HG02884 (cell line): ENCODE data around the gene ECHDC1.

Experiments used
- ATAC-seq: cut with Tn5 transposase; IDR thresholded peaks from one replicate; pipeline ENCODE4 v1.9.1; 2021; ENCODE audit warnings: mild to moderate bottlenecking, moderate library complexity; ENCODE audit not compliant: unreplicated experiment

ECHDC1 gene

DNA sequence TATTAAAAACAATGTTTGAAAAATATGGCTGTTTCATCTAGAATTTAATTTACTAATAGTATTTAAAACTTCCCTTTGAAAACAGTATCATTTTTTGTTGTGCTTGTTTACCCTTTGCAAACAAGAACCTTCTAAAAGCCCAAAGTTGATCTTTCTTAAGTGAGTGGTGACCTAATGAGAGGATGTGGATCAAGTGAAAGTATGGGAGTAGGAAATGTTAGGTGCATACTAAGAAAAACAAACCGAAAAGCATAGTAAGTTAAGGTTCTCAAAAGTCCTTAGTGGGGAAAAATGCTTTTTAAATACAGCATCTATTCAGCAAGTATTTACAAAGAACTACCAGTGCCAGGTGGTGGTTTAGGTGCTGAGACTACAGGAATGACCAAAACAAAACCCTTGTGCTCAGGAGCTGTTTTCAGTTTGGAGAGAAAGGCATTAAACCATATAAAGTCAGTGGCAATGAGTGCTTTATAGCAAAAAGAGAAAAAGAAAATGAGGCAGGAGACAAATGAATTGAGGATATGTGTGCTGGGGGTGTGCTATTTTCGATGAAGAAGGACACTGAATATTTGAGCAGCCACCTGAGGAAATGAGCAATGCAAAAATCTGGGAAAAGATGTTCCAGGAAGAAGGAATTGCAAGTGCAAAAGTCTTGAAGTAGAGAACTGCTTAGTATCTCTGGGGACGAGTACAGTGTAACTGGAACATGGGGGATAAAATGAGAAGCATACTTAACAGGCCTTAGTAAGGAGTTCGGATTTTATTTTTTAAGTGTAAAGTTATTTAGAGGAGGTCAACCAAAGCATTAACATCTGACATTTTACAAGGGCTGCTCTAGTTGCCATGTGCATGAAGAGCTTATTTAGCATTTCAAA, 52.8 kb downstream of the ECHDC1 start:
- ATAC-seq, result peak; percentile 36

DNA sequence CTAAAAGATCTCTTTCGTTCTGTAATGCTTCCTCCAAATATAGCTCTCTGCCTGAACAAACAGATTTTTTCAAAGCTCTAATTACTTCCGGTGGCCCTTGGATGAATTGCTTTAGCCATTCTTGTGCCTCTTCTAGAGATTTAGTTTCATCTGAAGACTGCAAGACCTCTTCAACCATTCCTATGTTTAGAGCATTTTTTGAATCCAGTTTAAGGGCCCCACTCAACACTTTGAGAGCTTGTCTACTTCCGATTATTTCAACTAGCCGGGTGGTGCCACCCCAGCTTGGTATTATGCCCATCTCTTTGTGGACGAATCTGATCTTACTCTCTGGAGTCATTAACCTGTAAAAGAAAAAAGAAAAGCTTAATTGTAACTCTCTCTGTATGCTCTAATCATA, 53.5 kb downstream of the ECHDC1 start:
- no peak for ATAC-seq

DNA sequence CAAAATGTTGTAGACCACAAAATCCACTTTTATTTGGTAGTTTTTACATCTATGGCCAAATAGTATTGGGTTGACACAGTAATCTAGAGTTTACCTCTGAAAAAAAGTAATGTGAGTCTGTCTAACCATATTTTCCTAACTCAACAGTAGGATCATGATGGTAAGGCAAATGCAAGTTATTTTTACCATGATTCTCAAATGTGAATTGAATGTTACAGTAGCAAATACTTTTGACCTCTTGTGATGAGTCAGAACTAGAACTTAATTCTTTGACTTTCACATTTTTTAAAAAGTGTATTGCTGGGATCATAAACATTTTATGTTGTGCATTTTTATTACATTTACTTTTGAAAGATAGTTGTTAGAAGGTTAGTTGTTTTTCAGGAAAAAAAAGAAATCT, 54.7 kb downstream of the ECHDC1 start:
- no peak for ATAC-seq

DNA sequence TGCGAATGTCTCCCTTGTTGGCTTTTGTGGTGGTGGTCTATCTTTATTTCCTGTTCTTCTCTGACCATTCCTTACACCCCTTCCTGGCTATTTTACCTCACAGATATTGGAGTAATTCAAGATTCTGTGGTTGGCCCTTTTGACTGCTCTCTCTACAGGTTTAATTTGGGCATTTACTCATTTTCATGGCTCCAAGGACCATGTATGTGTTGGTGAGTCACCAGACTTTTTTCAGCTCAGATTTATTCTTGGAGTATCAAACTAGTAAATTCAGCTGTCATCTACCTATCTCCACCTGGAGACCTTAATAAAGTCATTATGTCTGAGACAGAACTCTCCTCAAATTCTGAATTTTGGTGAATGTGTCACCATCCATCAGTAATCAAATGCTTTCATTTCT, 61.2 kb downstream of the ECHDC1 start:
- ATAC-seq, result no peak

DNA sequence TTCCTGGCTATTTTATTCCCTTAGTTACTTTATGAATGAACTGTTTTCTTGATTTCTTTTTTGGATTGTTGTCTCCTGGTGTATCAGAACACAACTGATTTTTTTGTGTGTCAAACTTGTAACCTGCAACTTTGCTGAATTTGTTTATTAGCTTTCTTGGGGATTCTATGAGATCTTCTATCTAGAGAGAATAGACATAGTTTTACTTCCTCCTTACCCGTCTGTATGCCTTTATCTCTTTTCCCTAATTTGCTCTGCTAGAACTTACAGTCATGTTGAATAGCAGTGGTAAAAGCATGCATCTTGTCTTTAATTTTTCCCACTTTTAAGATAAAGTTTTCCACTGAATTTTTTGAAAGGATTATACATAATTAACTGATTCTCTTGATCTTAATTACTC, 63.6 kb downstream of the ECHDC1 start:
- no peak for ATAC-seq

DNA sequence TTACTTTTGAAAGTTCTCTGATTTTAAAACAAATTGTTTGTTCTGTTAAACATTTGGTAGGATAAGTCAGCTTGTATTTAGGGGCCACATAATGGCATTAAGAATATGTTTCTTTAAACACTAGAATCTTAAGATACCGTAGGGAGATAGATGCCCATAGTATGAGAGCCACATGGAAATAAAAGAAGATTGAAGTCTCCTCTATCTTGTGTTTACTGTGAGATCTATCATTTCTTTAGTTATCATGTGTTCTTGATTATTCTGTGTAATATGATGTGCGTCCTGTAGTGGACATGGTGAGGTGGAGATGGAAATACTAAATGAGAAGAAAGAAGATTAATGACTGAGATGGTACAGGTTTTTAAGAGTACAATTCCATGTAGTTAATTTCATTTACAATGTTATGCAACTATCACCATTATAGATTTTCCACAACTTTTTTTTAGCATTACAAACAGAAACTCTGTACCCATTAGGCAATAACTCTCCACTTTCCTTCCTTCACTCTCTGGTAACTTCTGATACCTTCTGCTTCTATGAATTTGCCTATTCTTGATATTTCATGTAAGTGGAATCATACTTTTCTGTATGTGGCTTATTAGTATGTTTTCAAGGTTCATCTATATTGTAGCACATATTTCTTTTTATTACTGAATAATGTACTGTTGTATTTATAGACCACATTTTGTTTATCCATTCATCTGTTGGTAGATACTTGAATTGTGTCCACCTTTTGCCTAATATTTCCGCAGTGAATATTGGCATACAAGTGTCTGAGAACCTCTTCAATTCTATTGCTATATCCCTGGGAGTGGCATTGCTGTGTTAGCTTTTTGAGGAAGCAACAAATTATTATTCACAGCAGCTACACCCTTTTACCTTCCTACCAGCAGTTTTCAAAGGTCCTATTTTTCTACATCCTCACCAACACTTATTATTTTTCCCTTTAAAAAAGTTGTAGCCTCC, 65.2 kb downstream of the ECHDC1 start:
- ATAC-seq, result no peak

DNA sequence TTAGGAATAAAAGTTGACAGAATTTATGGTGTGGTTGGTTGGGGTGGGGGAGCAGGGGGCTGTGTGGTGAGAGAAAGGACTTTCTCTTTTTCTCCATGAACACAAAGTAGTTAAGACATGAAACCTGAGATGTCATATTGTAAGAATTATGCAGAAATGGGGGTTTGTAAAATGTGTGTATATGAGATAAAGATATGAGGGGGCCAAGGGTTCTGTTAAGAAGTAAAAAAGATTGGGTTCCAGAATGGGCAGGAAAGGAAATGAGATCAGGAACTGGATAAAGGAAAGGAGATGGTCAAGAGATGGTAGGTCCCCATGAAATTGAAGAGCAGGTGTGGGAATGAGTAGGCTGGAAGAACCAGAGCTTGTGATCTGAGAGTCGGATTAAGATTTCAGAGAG, 67.1 kb downstream of the ECHDC1 start:
- ATAC-seq, result no peak

DNA sequence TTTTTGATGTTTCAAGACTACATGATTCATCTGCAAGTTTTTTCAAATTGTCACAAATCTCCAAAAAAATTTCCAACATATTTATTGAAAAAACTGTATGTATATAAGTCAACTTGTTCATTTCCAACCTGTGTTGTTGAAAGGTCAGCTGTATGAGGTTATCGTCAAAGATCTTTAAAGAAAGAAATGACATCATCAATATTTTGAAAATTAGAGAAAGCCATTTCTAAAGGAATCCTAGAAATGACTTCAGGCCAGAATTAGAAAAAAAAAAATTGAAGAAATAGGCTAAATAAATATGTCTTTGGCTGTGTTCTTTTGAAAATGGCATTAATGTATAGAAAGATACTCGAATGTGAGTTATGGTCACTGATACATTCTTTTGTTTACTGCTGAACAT, 69.9 kb downstream of the ECHDC1 start:
- ATAC-seq, result no peak

DNA sequence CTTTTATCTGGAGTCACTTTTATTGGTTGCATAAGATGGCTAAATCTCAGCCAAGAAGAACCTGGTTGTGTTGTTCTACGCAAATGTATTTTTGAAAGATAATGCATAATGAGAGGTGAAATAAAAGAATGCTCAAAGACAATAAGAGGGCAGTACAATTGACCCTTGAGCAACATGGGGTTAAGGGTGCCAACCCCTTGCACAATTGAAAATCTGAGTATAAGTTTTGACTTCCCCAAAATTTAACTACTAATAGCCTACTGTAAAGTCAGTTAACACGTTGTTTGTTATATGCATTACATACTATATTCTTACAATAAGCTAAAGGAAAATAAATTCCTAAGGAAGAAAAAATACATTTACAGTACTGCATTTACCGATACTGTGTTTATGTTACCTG, 70.8 kb downstream of the ECHDC1 start:
- ATAC-seq, result no peak

DNA sequence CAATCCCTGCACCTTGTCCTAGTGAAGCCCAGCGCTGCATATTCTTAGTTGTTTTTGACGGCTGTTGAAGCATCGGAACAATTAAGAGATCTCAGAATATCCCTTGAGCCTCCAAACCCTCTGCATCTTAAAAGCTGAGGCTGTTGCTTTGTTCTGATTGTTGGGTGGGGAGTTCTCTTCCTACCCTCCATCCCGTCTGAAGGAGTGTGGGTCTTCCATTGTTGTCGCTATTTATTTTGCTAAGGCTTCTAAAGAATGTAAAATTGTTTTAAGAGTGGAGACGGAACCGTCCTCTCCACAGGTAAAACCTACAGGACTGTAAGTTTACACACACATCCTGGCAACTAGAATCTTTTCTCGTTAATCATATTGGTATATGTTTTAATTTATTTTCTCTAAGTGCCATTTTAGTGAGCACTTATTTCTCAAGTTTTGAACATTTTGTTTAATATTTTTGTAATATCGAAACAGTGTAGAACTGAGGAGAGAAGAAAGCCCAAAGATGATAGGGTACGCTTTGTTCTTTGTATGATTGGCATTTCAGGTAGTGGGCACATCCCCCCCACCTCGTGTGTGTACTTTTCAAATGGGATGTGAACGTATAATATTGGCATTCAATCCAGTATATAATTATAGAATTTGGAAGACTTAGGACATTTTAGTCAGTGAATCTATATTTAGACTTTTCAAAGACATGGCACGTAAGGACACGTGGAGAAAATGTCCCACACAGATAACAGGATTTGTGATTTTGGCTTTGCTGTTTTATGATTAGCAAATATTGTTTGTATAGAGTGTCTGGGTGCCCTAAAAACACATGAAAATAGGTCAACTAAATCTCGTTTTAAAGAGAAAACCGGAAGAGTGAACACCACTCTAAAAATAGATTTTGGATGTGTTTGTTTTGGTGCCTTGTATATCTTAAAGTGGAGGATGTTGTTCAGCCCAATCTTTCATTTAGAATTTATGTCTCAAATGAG, 75.5 kb downstream of the ECHDC1 start:
- ATAC-seq, result peak; percentile 1

DNA sequence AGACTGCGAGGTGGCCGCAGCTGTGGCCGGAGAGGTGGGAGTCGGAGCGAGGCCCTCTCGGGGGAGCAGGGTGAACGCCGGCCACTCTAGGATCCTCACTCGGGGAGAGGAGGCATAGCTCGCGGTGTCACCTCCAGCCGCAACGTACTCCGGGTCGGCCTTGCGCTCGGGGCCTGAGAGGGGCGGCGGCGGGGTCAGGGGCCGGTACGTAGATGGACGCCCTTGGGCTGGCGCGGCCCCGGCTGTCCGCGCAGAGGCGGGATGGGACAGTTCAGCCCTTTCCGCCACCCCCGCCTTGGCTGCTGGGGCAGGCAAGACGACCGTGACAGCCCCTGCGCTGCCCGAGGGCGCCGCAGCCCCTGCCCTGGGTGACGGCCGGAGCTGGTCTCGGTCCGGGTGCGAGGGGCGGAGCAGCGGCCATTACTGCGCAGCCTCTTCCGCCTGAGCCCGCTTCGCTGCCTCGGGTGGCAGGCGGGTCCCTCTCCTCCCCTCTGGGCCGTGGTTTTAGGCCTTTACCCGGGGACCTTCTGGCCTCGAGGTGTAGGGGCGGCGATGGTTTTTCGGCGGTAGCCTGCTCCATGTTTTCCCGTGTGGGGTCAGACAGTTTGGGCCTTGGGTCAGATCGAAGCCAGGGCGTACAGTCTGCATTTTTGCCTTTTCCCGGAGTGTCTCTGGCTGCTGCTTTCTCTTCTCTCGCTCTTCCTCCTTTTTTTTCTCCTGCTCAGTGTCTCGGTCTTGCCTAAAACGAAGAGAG, 76.3 kb downstream of the ECHDC1 start:
- peak; percentile 64 for ATAC-seq

DNA sequence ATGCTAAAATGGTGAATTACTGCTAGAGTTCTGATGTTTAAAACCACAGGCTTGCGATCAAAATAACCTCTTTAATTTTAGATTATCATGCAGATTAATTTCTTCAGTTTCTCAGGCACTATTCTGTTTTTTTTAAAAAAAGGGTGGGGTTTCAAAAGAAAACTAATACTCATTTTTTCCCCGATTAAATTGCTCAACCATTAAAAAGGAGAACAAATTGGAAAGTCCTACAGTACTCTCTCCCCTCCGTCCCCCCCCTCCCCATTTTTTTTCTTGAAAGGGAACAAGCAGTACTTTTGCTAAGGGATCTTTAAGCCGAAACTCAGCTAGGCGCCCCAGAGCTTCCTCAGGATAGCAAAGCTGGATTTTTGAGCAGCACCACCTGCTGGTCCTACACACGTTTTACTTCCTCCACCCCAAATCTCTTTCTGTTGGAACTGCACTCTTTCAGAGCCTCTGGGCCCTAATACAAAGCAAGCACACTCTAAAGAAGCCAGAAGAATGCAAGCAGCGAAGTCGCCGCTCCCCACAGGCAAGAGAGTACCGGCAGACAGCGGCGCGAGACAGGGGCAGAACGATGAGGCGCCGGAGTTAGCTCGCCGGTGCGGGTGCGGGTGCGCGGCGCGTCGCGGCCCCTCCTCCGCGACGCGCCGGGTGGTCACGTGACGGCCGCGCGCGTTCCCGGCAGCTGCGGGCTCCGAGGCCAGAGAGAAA, 77.1 kb downstream of the ECHDC1 start, which contains the start of gene RNF146:
RNF146 (plus strand) TSS at position 687 of the 714 bp plus-strand sequence. CDS start 13,475 bp downstream, outside the sequence.
- peak; percentile 76 for ATAC-seq

DNA sequence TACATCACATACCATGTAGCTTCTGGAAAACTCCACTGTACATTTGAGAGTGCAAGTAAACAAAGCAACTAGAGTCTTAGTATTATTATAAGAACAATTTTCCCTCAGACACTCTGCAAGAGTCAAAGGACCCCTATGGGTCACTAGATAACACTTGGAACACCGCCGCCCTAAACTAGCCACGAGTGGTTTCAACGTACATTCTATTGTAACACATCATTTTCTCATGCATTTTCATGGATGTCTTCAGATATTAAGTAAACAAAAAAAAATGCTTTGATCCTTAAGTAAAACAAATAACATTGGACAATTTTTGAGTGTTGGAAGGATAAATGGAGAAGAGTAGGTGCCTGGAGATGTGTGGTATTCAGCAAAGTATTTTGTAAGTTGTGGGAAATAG, 79.9 kb downstream of the ECHDC1 start:
- ATAC-seq, result no peak

DNA sequence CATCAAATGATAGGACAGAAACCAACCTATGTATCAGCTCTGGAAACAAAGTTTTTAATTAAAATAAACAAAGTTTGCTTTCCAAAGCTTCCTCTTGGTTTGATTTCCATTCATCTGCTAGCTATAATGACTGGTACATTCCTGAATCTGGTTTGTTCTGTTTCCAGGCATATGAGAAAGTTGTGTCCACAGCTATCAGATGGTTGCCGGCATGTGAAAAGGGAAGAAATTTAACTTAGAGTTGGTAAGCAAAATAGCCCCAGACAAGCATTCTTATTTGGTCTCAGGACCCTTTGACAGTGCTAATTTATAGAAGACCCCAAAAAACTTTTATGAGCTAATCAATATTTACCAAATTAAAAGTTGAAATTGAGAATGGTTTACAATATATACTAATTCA, 80.5 kb downstream of the ECHDC1 start:
- ATAC-seq, result no peak

DNA sequence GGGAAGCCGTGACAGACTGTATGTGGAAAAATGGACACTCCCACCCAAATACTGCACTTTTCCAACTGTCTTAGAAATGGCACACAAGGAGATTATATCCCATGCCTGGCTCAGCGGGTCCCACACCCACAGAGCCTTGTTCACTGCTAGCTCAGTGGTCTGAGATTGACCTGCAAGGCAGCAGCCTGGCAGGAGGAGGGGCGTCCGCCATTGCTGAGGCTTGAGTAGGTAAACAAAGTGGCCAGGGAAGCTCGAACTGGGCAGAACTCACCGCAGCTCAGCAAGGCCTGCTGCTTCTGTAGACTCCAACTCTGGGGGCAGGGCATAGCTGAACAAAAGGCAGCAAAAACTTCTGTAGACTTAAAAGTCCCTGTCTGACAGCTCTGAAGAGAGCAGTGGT, 88.1 kb downstream of the ECHDC1 start:
- ATAC-seq, result no peak

DNA sequence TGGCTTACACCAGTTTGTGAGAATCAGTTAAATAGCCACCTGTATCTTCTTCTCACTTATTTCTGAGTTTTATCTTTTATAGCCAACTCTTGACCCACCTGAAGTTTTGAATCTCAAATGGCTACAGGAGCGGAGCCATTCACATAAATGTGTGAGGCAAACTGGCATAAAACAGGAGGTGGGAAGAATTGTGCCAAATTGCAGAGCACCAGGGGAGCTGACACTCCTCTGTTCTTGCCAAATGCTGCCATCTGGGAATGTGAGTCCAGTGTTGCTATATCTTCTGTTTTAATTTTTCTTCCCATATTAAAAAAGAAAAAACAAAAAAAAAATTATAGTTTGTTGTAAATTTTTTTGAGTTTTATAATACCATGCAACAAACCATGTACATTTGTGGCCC, 93.8 kb downstream of the ECHDC1 start:
- no peak for ATAC-seq

DNA sequence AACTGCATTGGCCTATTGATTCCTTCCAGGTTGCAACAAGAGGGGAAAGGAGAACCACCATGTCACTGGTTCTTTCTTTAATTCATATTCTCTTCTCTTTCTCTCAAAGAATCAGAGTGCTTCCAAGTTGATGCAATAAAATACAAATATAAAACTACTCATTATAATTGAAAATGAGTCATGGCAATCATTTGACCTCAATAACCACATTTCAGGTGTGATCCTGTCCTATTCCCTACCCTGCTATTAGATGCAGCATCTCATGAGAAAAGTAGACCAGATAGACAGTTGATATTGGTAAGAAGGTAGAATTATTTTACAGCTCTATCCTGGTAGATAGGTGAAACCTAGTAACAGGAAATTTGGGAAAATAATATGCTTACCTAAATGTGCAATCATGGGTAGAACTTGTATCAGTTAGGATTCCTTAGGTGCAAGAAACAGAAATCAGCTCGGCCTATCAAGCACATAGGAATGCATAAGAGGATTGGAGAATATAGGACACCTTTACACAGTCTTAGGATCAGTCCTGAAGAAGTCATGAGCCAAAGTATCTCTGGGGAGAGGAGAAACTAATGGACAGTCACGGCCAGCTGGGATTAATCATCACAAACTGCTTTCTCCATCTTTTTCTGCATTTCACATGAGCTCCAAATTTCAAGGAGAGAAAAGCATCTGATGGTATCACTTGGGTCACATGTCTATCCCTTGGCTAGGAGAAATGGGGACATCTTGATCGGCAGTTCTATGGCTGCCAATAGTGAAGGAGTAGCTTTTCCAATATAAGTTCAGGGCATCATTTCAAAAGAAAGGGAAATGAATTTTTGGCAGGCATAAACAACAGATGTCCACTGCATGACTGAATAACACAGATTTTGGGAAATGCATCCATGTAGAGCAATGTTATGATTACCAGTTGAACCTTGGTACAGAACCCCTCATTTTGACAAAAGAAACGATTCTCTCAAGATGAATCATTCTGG, 96.0 kb downstream of the ECHDC1 start:
- ATAC-seq, result no peak

DNA sequence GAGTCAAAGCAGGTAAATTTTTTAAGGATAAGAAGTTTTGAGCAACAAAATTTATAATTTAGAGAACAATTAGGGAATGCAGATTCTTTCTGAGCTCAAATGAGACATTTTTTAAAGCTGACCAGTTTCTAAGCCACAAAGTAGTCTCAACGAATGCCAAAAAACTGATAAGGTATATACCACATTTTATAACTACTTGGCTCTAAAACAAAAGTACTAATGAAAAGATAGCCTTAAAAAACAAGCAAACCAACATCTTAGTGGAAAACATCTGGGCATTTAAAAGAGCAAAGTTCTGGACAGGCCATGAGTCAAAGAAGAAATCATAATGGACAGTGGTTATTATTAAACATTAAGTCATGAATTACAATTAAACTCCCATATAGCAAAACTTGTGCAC, 99.9 kb downstream of the ECHDC1 start:
- ATAC-seq, result no peak
